Measurements from ENCODE around the gene TPD52L1. TPM values are rescaled to one million over a fixed set of nuclear protein-coding genes. Genes with fewer than 3 reads are reported as not detected.
"Not testable (repeated sequence)": the region's sequence is repeated elsewhere in the genome, so short reads cannot be mapped to it uniquely, and the experiment has no call there.

TPD52L1 gene
- total RNA-seq, 4 donors from 2014 or later = 22.2 to 77.6 (median 37.7) TPM

GRCh38 chr6:125279961-125280360, 126.4 kb downstream of the TPD52L1 start:
- DNase-seq = no peak
- no peak for TF ChIP-seq CTCF (IDR thresholded peaks at IDR 0.05)
- no peak for TF ChIP-seq POLR2A (IDR thresholded peaks at IDR 0.05)
- Histone ChIP-seq H3K4me1 (no peaks in the 10 kb centered on the region), H3K27ac (no peak overlapping the region), H3K27me3 (no peaks in the 10 kb centered on the region), H3K36me3 (no peaks in the 10 kb centered on the region), H3K4me3 (no peak overlapping the region), H3K9me3 (no peaks in the 10 kb centered on the region)
- intact Hi-C loops (cut with DNase I; ENCODE audit: low total_unique reads) = no loop called here

- H3K27ac ChIP-seq; intact Hi-C loops (cut with DNase I; ENCODE audit: low total_unique reads); H3K27me3 ChIP-seq; H3K4me1 ChIP-seq; H3K36me3 ChIP-seq; DNase-seq; H3K4me3 ChIP-seq; H3K9me3 ChIP-seq: not testable (repeated sequence)
Measured at GRCh38 chr6:125280370-125281035, 126.9 kb downstream of the TPD52L1 start.

- DNase-seq; intact Hi-C loops (cut with DNase I; ENCODE audit: low total_unique reads); H3K27ac ChIP-seq; H3K4me3 ChIP-seq; H3K4me1 ChIP-seq; H3K9me3 ChIP-seq; H3K27me3 ChIP-seq; H3K36me3 ChIP-seq: not testable (repeated sequence)
Measured at GRCh38 chr6:125282470-125282869, 128.9 kb downstream of the TPD52L1 start.

GRCh38 chr6:125285353-125285752, 131.8 kb downstream of the TPD52L1 start:
- Histone ChIP-seq H3K27ac (no peak overlapping the region), H3K4me3 (no peak overlapping the region), H3K27me3 (no peaks in the 10 kb centered on the region), H3K36me3 (no peaks in the 10 kb centered on the region), H3K9me3 (peaks cover 0 to 4% of the 10 kb centered on the region in 2 donors), H3K4me1 (no peaks in the 10 kb centered on the region)
- intact Hi-C loops (cut with DNase I; ENCODE audit: low total_unique reads) = no loop called here
- no peak for DNase-seq
- no peak for TF ChIP-seq CTCF (IDR thresholded peaks at IDR 0.05)
- no peak for TF ChIP-seq POLR2A (IDR thresholded peaks at IDR 0.05)

- Histone ChIP-seq H3K36me3 (no peaks in the 10 kb centered on the region), H3K4me3 (no peak overlapping the region)
- no peak for TF ChIP-seq CTCF (IDR thresholded peaks at IDR 0.05)
- no peak for TF ChIP-seq POLR2A (IDR thresholded peaks at IDR 0.05)
Measured at GRCh38 chr6:125285936-125286335, 132.4 kb downstream of the TPD52L1 start.

GRCh38 chr6:125287718-125288117, 134.1 kb downstream of the TPD52L1 start:
- no peaks in the 10 kb centered on the region for H3K36me3 ChIP-seq
- intact Hi-C loops (cut with DNase I; ENCODE audit: low total_unique reads) = no loop called here
- TF ChIP-seq CTCF (IDR thresholded peaks at IDR 0.05) (no peak), POLR2A (IDR thresholded peaks at IDR 0.05) (no peak)

More at GRCh38 chr6:125285936-125286335, 132.4 kb downstream of the TPD52L1 start:
- no peak overlapping the region for H3K27ac ChIP-seq
- H3K9me3 ChIP-seq = peaks cover 0 to 4% of the 10 kb centered on the region in 2 donors
- H3K27me3 ChIP-seq = no peaks in the 10 kb centered on the region
- no peaks in the 10 kb centered on the region for H3K4me1 ChIP-seq
- no peak for DNase-seq
- intact Hi-C loops (cut with DNase I; ENCODE audit: low total_unique reads) = no loop called here

More at GRCh38 chr6:125287718-125288117, 134.1 kb downstream of the TPD52L1 start:
- no peaks in the 10 kb centered on the region for H3K27me3 ChIP-seq
- no peak for DNase-seq
- no peak overlapping the region for H3K4me3 ChIP-seq
- H3K4me1 ChIP-seq = no peaks in the 10 kb centered on the region
- peaks cover 0 to 4% of the 10 kb centered on the region in 2 donors for H3K9me3 ChIP-seq
- no peak overlapping the region for H3K27ac ChIP-seq

All from uterus (tissue), 4 donors.